ENCODE data around the gene TKFC.

- TF ChIP-seq EP300 (IDR thresholded peaks at IDR 0.05) (no peak), POLR2A (IDR thresholded peaks at IDR 0.05; ENCODE audit: low read depth) (no peak), POLR2AphosphoS5 (IDR thresholded peaks at IDR 0.05) (peak in 1 of 2 donors; percentile 55)
- TF ChIP-seq, protein P1, sequence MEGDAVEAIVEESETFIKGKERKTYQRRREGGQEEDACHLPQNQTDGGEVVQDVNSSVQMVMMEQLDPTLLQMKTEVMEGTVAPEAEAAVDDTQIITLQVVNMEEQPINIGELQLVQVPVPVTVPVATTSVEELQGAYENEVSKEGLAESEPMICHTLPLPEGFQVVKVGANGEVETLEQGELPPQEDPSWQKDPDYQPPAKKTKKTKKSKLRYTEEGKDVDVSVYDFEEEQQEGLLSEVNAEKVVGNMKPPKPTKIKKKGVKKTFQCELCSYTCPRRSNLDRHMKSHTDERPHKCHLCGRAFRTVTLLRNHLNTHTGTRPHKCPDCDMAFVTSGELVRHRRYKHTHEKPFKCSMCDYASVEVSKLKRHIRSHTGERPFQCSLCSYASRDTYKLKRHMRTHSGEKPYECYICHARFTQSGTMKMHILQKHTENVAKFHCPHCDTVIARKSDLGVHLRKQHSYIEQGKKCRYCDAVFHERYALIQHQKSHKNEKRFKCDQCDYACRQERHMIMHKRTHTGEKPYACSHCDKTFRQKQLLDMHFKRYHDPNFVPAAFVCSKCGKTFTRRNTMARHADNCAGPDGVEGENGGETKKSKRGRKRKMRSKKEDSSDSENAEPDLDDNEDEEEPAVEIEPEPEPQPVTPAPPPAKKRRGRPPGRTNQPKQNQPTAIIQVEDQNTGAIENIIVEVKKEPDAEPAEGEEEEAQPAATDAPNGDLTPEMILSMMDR (IDR thresholded peaks at IDR 0.05) = no peak
These were observed 35.3 kb upstream of the TKFC start for GRCh38 chr11:61297746-61298145.

Data from esophagus muscularis mucosa (tissue), 4 donors.